OCI-LY1 (cell line): Measurements from ENCODE around the gene DPH2.

Experiments used
- EZH2 ChIP-seq: fragments of 200-600 bp; sonication (generic), shearing (Covaris generic); IDR thresholded peaks from 2 replicates; pipeline ENCODE4 v1.8.0; 2017; ENCODE audit warnings: borderline replicate concordance, mixed run types, mild to moderate bottlenecking, antibody characterized with exemption, low read length, moderate library complexity, mixed read lengths
- TF ChIP-seq, protein P1 (sequence below): fragments of 200-600 bp; sonication (generic), shearing (Covaris generic); IDR thresholded peaks from 2 replicates; pipeline ENCODE4 v1.5.1; 2017; ENCODE audit warnings: mild to moderate bottlenecking, antibody characterized with exemption, low read length, moderate library complexity, mixed read lengths

- TF ChIP-seq, protein P1, sequence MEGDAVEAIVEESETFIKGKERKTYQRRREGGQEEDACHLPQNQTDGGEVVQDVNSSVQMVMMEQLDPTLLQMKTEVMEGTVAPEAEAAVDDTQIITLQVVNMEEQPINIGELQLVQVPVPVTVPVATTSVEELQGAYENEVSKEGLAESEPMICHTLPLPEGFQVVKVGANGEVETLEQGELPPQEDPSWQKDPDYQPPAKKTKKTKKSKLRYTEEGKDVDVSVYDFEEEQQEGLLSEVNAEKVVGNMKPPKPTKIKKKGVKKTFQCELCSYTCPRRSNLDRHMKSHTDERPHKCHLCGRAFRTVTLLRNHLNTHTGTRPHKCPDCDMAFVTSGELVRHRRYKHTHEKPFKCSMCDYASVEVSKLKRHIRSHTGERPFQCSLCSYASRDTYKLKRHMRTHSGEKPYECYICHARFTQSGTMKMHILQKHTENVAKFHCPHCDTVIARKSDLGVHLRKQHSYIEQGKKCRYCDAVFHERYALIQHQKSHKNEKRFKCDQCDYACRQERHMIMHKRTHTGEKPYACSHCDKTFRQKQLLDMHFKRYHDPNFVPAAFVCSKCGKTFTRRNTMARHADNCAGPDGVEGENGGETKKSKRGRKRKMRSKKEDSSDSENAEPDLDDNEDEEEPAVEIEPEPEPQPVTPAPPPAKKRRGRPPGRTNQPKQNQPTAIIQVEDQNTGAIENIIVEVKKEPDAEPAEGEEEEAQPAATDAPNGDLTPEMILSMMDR, result no peak
- TF ChIP-seq EZH2, result no peak
These were observed 11.8 kb downstream of the DPH2 start for GRCh38 chr1:43981636-43982035.
